Activated T-cell treated with anti-CD3 and anti-CD28 coated beads for 1 hour (primary cell): ENCODE measurements around the gene SLC24A3.

Source experiments
- DNase-seq: peaks from one replicate; pipeline ENCODE4 v3.0.0-alpha.2; 2020; ENCODE audit warnings: low read depth

Gene SLC24A3

GRCh38 chr20:19384940-19385339 lies 172.5 kb downstream of the SLC24A3 start:
- DNase-seq, result no peak

GRCh38 chr20:19387251-19387650 lies 174.8 kb downstream of the SLC24A3 start:
- DNase-seq, result no peak

GRCh38 chr20:19392344-19393130 lies 180.1 kb downstream of the SLC24A3 start:
- no peak for DNase-seq

GRCh38 chr20:19396460-19397081 lies 184.1 kb downstream of the SLC24A3 start:
- no peak for DNase-seq

- no peak for DNase-seq
Observed at GRCh38 chr20:19397226-19397625, 184.8 kb downstream of the SLC24A3 start.

- DNase-seq, result no peak
Observed at GRCh38 chr20:19397666-19398065, 185.2 kb downstream of the SLC24A3 start.

- no peak for DNase-seq
Observed at GRCh38 chr20:19401096-19401495, 188.7 kb downstream of the SLC24A3 start.

GRCh38 chr20:19403549-19403948 lies 191.1 kb downstream of the SLC24A3 start:
- no peak for DNase-seq

GRCh38 chr20:19404826-19405225 lies 192.4 kb downstream of the SLC24A3 start:
- DNase-seq, result no peak

GRCh38 chr20:19405958-19406357 lies 193.5 kb downstream of the SLC24A3 start:
- DNase-seq, result no peak

- DNase-seq, result no peak
Observed at GRCh38 chr20:19406381-19406780, 193.9 kb downstream of the SLC24A3 start.

- DNase-seq, result no peak
Observed at GRCh38 chr20:19407196-19407595, 194.8 kb downstream of the SLC24A3 start.

GRCh38 chr20:19407736-19408135 lies 195.3 kb downstream of the SLC24A3 start:
- DNase-seq, result no peak

- no peak for DNase-seq
Observed at GRCh38 chr20:19408971-19409370, 196.5 kb downstream of the SLC24A3 start.

GRCh38 chr20:19411811-19412210 lies 199.4 kb downstream of the SLC24A3 start:
- DNase-seq, result no peak

- no peak for DNase-seq
Observed at GRCh38 chr20:19412254-19412653, 199.8 kb downstream of the SLC24A3 start.

GRCh38 chr20:19414600-19414999 lies 202.2 kb downstream of the SLC24A3 start:
- no peak for DNase-seq

GRCh38 chr20:19415786-19416185 lies 203.3 kb downstream of the SLC24A3 start:
- DNase-seq, result no peak

- no peak for DNase-seq
Observed at GRCh38 chr20:19416627-19417026, 204.2 kb downstream of the SLC24A3 start.

- DNase-seq, result no peak
Observed at GRCh38 chr20:19419396-19419795, 207.0 kb downstream of the SLC24A3 start.

- no peak for DNase-seq
Observed at GRCh38 chr20:19423097-19423899, 210.9 kb downstream of the SLC24A3 start.

GRCh38 chr20:19423900-19424620 lies 211.6 kb downstream of the SLC24A3 start:
- no peak for DNase-seq
